ENCODE results near the gene CYB5A. TPM values are rescaled to one million over a fixed set of nuclear protein-coding genes. Genes with fewer than 3 reads are reported as not detected.

Gene CYB5A
- total RNA-seq, 1 donor from 2014 or later, result 58.1 TPM

DNA sequence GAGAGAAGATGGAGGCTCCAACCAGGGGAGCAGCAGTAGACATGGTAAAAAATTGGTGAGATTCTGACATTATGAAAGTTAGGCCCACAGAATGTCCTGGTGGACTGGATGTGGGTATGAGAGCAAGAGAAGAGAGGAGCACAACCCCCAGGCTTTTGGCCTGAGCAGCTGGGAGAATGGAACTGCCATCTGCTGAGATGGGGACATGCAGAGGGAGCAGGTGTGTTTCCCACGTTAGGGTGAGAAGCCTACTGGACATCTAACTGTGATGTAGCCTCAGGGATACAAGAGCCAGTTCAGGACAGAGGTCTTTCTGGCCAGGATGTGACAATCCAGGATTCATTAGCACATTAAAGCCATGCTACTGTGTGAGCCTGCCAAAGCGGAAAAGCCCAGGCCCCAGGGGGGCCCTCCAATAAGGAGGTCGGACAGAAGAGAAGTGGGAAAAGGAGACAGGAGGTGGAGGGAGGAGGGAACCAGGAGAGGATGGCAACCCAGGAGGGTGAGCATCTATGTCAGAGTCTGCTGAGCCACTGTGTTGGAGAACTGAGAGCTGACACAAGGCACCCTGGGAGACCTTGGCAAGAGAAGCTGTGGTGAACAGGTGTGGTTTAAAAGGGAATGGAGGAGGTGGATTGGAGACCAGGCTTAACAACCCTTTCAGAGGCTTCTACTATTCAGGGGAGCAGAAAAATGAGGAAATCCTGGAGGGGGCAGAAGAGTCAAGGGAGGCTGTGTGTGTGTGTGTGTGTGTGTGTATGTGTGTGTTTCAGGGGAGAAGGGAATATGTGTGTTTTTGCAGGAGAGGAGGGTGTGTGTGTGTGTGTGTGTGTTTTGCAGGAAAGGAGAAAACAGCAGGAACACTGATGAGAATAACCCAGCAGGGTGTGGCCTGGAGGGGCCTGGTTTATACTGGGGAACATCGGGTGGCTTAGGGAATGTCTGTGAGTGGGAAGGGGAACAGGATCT, 10.5 kb downstream of the CYB5A start:
- H3K27ac ChIP-seq, result no peak overlapping the region
- no peaks in the 10 kb centered on the region for H3K9me3 ChIP-seq
- no peaks in the 10 kb centered on the region for H3K36me3 ChIP-seq
- intact Hi-C loops (cut with DNase I), result no loop called here
- TF ChIP-seq, protein P1, sequence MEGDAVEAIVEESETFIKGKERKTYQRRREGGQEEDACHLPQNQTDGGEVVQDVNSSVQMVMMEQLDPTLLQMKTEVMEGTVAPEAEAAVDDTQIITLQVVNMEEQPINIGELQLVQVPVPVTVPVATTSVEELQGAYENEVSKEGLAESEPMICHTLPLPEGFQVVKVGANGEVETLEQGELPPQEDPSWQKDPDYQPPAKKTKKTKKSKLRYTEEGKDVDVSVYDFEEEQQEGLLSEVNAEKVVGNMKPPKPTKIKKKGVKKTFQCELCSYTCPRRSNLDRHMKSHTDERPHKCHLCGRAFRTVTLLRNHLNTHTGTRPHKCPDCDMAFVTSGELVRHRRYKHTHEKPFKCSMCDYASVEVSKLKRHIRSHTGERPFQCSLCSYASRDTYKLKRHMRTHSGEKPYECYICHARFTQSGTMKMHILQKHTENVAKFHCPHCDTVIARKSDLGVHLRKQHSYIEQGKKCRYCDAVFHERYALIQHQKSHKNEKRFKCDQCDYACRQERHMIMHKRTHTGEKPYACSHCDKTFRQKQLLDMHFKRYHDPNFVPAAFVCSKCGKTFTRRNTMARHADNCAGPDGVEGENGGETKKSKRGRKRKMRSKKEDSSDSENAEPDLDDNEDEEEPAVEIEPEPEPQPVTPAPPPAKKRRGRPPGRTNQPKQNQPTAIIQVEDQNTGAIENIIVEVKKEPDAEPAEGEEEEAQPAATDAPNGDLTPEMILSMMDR (IDR thresholded peaks at IDR 0.05), result no peak
- H3K4me1 ChIP-seq, result no peaks in the 10 kb centered on the region
- H3K27me3 ChIP-seq, result no peaks in the 10 kb centered on the region
- no peak for DNase-seq (ENCODE audit: low spot score in 2 of 2)
- H3K4me3 ChIP-seq, result no peak overlapping the region

DNA sequence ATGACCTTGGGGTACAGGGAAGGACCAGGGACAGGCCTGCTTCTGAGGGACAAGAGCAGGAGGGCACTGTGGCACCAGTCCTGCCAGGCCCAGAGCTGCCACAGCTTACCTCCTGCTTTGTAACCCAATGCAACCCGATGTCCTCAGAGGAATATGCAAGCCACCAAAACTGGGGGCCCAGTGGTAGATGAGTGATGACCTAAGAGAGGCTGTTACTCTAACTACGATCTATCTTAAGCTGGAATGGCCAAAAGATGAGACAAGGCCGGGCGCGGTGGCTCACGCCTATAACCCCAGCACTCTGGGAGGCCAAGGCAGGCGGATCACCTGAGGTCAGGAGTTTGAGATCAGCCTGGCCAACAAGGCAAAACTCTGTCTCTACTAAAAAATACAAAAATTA, 12.8 kb downstream of the CYB5A start:
- H3K27ac ChIP-seq, result no peak overlapping the region
- intact Hi-C loops (cut with DNase I), result no loop called here

DNA sequence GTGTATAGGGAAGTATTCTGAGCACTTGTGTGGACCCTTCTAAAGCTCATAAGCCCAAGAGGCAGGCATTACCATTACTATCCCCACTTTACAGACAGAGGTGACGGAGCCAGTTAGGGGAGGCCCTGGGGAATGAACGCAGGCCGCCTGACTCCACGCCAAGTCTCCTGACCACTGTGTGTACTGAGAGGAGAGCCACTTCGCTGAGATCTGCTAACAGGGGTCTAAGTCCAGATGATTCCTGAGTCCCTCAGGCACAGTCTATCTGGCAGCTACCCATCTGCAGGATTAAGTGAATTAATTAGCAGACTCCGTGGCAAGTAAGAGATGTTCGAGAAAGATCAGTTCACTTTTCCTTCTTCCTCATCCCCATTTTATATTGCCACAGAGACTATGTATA, 13.7 kb downstream of the CYB5A start:
- Histone ChIP-seq H3K27me3 (no peaks in the 10 kb centered on the region), H3K4me3 (no peak overlapping the region), H3K27ac (no peak overlapping the region), H3K4me1 (no peaks in the 10 kb centered on the region), H3K36me3 (no peaks in the 10 kb centered on the region), H3K9me3 (no peaks in the 10 kb centered on the region)
- DNase-seq (ENCODE audit: low spot score in 2 of 2), result no peak
- TF ChIP-seq, protein P1 (IDR thresholded peaks at IDR 0.05), result no peak
- intact Hi-C loops (cut with DNase I), result no loop called here

More for the DNA sequence above, 12.8 kb downstream of the CYB5A start:
- Histone ChIP-seq H3K4me3 (no peak overlapping the region), H3K36me3 (no peaks in the 10 kb centered on the region), H3K4me1 (no peaks in the 10 kb centered on the region), H3K9me3 (no peaks in the 10 kb centered on the region), H3K27me3 (no peaks in the 10 kb centered on the region)
- TF ChIP-seq, protein P1 (IDR thresholded peaks at IDR 0.05), result no peak
- DNase-seq (ENCODE audit: low spot score in 2 of 2), result no peak

DNA sequence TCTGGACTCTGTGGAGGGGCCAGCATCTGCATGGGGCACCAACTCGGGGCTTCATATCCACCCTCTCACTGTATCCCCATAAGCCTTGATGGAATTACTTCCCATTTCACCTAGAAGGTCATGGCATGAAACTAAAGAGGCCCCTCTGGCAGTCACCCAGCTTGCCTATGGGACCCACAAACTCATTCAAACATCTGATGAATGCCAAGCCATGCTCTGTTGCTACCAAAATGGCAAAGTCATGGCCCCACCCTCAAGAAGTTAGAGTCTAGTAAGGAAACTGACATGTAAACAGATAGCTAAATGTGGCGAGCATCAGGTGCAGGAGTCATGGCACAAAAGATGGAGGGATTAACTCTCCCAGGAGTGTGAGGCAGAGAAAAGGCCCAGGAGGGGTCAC, 14.5 kb downstream of the CYB5A start:
- intact Hi-C loops (cut with DNase I), result no loop called here
- H3K27ac ChIP-seq, result no peak overlapping the region
- no peaks in the 10 kb centered on the region for H3K9me3 ChIP-seq
- TF ChIP-seq, protein P1 (IDR thresholded peaks at IDR 0.05), result no peak
- no peak for DNase-seq (ENCODE audit: low spot score in 2 of 2)
- no peaks in the 10 kb centered on the region for H3K36me3 ChIP-seq
- H3K4me3 ChIP-seq, result no peak overlapping the region
- no peaks in the 10 kb centered on the region for H3K27me3 ChIP-seq
- no peaks in the 10 kb centered on the region for H3K4me1 ChIP-seq

DNA sequence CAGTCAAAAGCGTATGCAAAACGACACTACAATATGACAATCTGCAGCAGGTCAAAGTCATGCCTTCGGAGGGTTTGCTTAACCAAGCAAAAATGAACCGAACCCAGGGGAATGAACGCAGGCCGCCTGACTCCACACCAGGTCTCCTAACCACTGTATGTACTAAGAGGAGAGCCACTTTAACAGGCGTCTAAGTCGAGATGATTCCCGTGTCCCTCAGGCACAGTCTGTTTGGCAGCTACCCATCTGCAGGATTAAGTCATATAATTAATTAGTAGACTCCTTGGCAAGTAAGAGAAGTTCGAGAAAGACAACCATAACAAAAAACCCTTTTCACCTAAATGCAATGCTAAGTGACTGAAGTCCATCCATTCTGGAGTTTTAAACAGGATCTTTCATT, 15.2 kb downstream of the CYB5A start:
- Histone ChIP-seq H3K9me3 (no peaks in the 10 kb centered on the region), H3K27ac (no peak overlapping the region), H3K27me3 (no peaks in the 10 kb centered on the region), H3K36me3 (no peaks in the 10 kb centered on the region), H3K4me3 (no peak overlapping the region), H3K4me1 (no peaks in the 10 kb centered on the region)
- TF ChIP-seq, protein P1 (IDR thresholded peaks at IDR 0.05), result no peak
- intact Hi-C loops (cut with DNase I), result no loop called here
- DNase-seq (ENCODE audit: low spot score in 2 of 2), result no peak

All from ascending aorta (tissue), 2 donors.